GM18520 (cell line): ENCODE measurements around the gene GTF2H3.
A peak's percentile ranks its signal among the peaks of the same experiment; 100 is the strongest.
"Not testable (repeated sequence)": the region's sequence is repeated elsewhere in the genome, so short reads cannot be mapped to it uniquely, and the experiment has no call there.

ENCODE experiments used
- ATAC-seq: cut with Tn5 transposase; IDR thresholded peaks from one replicate; pipeline ENCODE4 v1.9.1; 2021; ENCODE audit not compliant: unreplicated experiment

The GTF2H3 gene

GRCh38 chr12:123633379-123634141, at the start of gene GTF2H3, which contains the start of gene EIF2B1:
Gene GTF2H3 (plus strand): TSS chr12:123633829. CDS start chr12:123633860, 31 bp downstream.
Gene EIF2B1 (minus strand): TSS chr12:123633686. CDS start chr12:123633557, 129 bp downstream.
- peak; percentile 93 for ATAC-seq

- ATAC-seq = no peak
These were observed 41.7 kb upstream of the GTF2H3 start for GRCh38 chr12:123591702-123592481.

GRCh38 chr12:123595729-123596128, 37.9 kb upstream of the GTF2H3 start:
- ATAC-seq = no peak

DNA sequence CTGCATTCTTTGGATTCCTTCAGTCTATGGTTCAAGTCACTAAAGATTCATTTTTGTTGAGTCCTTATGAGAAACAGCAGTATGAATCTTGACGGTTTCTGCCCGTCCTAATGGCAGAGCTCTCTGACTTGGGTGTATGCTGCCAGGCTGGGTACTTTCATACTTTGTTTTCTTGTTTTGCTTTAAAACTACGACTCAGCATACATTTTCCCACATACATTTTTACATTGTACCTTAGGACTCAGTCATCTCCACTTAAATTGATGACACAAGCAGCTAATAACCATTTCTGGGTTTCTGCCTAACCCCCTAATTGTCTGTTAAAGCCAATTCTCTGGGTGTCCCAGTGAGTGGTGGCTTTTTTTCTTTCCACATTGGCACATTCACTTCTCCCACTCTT, 36.5 kb upstream of the GTF2H3 start:
- no peak for ATAC-seq

- ATAC-seq = no peak
These were observed 35.1 kb upstream of the GTF2H3 start for GRCh38 chr12:123598522-123598921.

DNA sequence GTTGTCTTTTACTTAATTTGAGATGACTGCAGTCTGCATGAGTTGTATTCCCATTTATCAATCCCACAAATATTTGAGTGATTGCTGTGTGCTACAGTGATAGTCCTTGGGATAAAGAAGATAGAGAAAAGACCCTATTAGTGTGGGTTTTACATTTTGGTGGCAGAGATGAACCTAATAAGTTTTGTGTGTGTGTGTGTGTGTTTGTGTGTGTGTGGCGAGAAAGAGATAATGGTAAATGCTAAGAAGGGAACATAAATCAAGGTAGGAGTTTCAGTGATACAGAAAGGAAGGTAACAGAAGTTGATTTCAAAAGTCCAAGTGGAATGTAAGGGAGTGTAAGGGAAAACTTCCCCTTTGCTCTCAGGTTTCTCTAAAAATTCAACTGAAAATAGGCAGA, 34.3 kb upstream of the GTF2H3 start:
- ATAC-seq = no peak

- no peak for ATAC-seq
These were observed 33.9 kb upstream of the GTF2H3 start for GRCh38 chr12:123599721-123600120.

DNA sequence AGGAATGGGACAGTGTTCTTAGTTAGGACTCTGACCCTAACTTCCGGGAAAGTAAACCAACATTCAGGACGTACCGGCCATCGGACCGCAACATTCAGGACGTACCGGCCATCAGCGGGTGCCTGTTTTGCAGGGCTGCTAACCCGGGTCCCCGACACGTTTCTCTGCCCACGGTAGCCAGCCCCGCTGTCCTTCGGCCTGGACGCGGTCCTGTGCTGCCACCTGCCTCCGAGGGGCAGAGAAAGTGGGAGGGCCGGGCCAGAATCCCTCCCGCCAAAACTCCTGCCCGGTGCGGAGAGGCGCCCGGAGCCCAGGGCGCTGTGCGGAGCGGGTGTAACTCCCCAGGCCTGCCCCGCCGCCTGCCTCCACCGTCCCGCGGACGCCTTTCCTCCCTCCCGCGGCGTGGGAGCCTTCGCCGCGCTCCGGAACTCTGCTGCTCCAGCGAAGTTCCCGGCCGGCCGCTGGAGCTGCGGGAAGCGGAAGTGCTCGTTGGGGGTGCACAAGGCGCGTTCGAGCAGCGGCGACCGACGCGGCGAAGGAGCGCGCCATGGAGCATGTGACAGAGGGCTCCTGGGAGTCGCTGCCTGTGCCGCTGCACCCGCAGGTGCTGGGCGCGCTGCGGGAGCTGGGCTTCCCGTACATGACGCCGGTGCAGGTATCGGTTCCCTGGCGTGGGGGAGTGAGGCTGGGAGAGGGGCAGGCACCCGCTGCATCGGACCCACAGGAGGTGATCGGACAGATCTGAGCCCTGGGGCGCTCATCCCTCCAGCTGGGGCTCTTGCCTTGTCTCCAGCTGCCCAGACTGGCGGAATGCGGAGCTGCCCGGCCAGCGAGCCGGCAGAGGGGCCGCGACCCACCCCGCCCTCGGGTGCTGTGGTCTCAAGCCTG, 31.8 kb upstream of the GTF2H3 start, which contains the start of gene DDX55:
Gene DDX55 (plus strand): TSS at position 498 of the 888 bp plus-strand sequence. CDS start 50 bp downstream, at position 548.
- ATAC-seq = peak; percentile 81

GRCh38 chr12:123602651-123603195, 30.9 kb upstream of the GTF2H3 start:
- no peak for ATAC-seq

DNA sequence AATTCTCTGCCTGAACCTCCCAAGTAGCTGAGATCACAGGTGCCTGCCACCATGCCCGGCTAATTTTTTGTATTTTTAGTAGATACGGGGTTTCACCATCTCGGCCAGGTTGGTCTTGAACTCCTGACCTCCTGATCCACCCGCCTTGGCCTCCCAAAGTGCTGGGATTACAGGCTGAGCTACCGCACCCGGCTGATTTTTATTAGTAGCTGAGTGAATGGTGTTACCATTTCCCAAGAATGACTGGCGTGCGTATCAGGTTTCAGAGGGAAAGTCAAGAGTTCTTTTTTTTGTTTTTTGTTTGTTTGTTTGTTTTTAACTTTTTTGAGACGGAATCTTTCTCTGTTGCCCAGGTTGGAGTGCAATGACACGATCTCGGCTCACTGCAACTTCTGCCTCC, 30.1 kb upstream of the GTF2H3 start:
- ATAC-seq = not testable (repeated sequence)

DNA sequence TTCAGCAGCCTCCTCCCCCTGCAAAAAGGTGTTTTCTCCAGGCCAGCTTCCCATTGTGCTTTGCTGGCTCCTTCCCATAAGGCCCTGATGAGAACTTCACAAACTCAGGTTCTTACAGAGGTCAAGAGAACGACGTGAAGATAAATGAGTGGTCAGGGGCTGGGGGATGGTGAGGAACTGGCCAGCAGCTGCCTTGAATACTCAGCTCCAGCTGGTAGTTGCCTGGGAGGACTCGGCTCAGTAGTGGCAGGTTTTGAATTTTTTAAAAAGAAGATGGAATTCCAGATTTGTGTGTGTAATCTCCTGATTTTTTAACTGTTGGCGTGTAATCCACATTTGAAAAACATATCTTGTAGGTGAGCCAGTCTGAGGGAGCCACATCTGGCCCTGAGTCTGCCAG, 25.9 kb upstream of the GTF2H3 start:
- no peak for ATAC-seq

- ATAC-seq = no peak
These were observed 25.4 kb upstream of the GTF2H3 start for GRCh38 chr12:123608182-123608581.

DNA sequence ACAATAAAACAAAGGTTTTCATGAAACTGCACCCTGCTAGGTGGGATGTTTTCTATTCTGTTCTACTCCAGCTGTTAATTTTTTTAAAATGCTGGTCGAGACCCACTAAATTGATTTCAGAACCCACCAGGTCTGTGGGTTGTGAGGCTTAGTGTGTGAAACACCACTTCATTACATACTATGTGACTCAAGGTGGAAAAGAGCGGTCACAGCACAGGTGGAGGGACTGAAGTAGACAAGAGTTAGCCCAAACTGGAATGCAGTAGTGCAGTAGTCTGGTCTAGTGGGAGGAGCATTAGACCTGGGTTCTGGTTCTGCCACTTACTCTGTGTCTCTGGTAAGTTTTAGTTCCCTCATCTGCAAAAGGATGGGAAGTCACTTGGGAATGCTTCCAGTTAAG, 19.5 kb upstream of the GTF2H3 start:
- ATAC-seq = no peak

DNA sequence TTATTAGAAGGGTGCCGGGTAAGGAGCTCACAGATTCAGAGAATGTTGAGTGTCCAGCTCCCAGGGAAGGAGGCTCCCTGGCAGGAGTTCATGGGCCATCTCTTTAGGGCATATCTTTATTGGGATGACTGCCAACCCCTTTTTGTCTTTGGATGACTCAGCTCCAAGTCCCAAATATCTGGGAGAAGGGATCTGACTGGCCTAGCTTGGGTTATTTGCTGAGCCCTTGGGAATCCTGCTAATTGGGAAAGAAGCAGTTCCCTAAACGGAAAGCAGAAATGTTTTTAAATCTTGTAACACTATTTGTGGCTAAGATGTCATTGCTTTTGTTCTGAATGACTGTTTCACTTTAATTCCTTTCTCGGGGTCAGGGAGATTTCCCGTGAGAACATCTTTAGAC, 19.1 kb upstream of the GTF2H3 start:
- ATAC-seq = no peak

DNA sequence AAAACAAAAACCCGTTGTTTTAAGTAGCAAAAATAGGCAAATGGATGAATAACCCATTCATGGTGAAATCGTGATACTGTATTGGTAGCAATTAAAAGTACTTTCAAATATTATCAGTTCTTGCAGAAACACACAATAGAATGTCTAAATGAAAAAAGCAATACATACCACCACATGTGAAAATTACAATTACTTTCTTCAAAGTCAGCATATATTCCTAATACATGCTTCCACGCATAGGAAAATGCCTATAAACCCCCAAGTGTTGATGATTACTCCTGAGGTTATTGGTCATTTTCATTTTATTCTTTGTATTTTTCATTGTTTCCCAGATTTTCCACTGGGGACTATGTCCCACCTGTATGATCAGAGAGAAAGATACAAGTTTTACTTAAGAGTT, 16.5 kb upstream of the GTF2H3 start:
- no peak for ATAC-seq

DNA sequence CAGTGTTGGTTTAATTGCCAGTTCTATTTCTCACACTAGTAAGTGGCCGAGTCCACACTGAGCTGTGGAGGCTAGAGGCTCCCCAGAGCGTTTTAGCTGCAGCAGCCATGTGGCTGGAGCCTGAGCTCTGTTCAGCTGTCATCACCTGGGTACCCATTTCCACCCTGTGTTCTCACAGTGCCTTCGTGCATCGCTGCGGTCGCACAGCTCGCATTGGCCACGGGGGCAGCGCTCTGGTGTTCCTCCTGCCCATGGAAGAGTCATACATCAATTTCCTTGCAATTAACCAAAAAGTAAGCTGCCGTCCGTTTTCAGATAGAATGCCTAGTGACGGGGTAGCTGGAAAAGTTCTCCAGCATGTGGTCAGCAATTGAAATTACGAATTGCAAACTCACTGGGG, 16.0 kb upstream of the GTF2H3 start:
- ATAC-seq = no peak

DNA sequence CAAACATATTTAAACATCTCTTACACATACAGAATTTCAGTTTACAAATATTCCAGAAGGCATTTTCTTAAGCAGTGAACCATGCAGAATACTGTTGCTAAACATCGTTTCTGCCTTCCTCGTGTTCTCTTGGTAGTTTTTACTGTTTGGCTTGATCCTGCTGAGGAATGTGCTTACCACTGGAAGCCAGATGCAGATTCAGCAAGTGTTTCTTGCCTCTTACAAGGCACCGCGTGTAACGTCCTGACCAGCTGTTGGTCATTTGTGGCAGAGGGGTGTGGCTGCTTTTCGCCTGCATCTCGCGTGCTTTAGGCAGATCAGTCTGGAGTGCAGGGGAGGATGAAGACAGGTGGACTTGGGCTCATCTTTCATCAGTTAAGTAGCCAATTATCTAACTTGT, 12.5 kb upstream of the GTF2H3 start:
- ATAC-seq = no peak

DNA sequence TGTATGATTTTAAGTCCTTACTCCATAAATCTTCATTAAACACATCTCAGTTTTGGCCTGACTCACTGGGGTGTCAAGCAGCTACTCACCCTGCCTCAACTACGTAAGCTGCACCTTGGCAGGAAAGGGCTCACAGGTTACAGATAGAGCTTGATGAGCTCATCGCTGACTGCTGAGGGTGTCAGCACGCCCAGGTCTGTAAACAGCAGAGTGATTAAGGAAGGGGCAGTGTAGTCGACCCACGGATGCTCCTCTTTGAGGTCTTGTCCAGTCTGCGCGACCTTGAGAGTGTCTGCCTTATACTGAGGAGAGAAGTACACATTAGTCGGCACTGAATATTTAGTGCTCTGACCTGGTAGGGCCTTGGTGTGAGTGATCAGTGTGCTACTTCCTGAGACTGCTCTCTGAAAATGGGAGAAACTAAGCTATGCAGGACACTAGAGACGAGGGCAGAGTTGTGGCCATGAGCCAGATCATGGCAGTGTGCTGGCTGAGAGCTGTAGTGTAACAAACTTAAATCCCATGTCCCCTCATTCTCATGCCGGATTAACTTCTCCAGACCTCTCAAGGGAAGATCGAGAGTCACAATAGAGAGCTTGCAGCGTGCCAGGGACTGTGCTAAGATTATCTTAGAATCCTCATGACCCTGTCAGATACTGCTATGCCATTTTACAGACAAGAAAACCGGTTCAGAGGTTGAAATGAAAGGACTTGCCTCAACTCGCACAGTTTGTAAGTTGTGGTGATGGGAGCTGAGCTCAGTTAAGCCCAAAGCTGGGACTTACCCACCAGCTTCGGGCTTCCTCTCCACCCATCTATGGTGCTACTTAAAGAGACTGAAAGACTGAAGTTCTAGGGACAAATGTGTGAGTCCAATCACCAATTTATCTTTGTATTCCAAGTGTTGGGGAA, 11.8 kb upstream of the GTF2H3 start:
- no peak for ATAC-seq

DNA sequence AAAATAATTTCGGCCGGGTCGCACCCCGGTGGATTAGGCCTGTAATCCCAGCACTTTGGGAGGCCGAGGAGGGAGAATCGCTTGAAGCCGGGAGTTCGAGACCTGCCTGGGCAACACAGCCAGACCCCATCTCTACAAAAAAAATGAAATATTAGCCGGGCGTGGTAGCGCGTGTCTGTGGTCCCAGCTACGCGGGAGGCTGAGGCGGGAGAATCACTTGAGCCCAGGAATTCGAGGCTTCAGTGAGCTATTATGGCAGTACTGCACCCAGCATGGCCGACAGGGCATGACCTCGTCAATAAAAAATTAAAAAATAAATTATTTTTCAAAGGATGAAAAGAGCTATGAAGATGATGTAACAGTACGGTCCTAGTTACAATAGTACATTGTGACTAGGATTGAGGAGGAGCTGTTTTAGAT, 523 bp downstream of the GTF2H3 start:
- ATAC-seq = no peak

GRCh38 chr12:123643911-123644310, 10.3 kb downstream of the GTF2H3 start:
- no peak for ATAC-seq
